HL-60 (cell line): ENCODE results near the gene SLC27A1.

Experiments used
- DNase-seq, 2 experiments: peaks; one replicate each; pipeline ENCODE4 v3.0.0-alpha.2; 2010 to 2020; ENCODE audit warnings: low read depth in 1 of 2, low spot score in 1 of 2
- H3K27ac ChIP-seq: fragments of 250-450 bp; sonication (Bioruptor Pico); replicated peaks from 2 replicates; pipeline ENCODE4 v1.5.1; 2020; ENCODE audit warnings: mild to moderate bottlenecking, moderate library complexity
- H3K27me3 ChIP-seq: fragments of 250-450 bp; sonication (Bioruptor Pico); 2 replicates; pipeline ENCODE4 v1.5.1; 2021; ENCODE audit warnings: mild to moderate bottlenecking, moderate library complexity; ENCODE audit not compliant: insufficient read depth, poor library complexity, severe bottlenecking
- H3K4me3 ChIP-seq: replicated peaks from 2 replicates; pipeline ENCODE4 v1.5.1; 2011; ENCODE audit warnings: mild to moderate bottlenecking, control low read depth, low read length; ENCODE audit not compliant: insufficient read depth
- GABPA ChIP-seq: IDR thresholded peaks from 2 replicates; pipeline ENCODE4 v1.6.1; 2012; ENCODE audit warnings: low read depth
- POLR2AphosphoS5 ChIP-seq: IDR thresholded peaks from 2 replicates; pipeline ENCODE4 v1.6.1; 2012; ENCODE audit warnings: low read depth
- SPI1 ChIP-seq: IDR thresholded peaks from 2 replicates; pipeline ENCODE4 v1.6.1; 2012; ENCODE audit warnings: low read depth, mild to moderate bottlenecking, borderline replicate concordance
- TF ChIP-seq, protein P1 (sequence below): IDR thresholded peaks from 2 replicates; pipeline ENCODE4 v1.6.1; 2012; ENCODE audit warnings: low read depth; ENCODE audit not compliant: insufficient replicate concordance
- TF ChIP-seq, protein P2 (sequence below): IDR thresholded peaks from one replicate; pipeline ENCODE4 v1.5.1; 2011; ENCODE audit warnings: low read length, control low read depth, inconsistent platforms; ENCODE audit not compliant: insufficient read depth

Gene SLC27A1

DNA sequence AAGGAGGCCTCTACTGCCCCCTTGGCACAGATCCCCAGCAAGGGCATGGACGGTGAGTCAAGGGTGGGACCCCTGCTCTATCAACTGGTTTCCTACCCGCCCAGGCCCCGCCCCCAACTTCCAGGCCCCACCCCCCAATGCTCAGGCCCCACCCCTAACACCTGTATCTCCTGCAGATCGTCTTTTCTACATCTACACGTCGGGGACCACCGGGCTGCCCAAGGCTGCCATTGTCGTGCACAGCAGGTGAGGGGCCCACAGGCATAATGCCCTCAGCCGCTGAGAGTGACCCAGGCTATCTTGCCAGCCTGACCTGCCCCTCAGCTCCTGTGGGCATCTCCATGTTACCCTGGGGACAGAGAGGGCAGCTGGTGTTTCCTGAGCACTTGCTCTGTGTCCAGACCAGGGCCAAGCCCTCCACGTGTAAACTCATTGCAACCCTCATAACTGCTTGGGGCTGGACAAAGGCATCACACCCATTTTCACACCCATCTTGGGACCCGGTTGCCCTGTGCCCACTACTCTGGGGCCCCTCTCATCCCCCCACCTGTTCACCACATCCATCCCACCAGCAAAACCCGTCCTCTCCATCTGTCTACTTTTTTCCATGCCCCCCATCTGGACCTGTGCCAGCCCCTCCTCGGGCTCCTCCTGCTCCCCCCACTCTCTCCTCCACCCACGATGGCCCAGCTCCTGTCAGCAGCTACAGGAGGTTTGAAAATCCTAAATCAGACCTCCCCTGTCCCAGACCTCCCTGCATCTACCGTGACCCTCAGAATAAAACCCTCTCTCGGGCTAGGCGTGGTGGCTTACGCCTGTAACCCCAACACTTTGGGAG lies 17.2 kb downstream of the SLC27A1 start:
- Histone ChIP-seq H3K27ac (no peak overlapping the region), H3K27me3 (no peaks in the 10 kb centered on the region), H3K4me3 (no peak overlapping the region)
- TF ChIP-seq, protein P1, sequence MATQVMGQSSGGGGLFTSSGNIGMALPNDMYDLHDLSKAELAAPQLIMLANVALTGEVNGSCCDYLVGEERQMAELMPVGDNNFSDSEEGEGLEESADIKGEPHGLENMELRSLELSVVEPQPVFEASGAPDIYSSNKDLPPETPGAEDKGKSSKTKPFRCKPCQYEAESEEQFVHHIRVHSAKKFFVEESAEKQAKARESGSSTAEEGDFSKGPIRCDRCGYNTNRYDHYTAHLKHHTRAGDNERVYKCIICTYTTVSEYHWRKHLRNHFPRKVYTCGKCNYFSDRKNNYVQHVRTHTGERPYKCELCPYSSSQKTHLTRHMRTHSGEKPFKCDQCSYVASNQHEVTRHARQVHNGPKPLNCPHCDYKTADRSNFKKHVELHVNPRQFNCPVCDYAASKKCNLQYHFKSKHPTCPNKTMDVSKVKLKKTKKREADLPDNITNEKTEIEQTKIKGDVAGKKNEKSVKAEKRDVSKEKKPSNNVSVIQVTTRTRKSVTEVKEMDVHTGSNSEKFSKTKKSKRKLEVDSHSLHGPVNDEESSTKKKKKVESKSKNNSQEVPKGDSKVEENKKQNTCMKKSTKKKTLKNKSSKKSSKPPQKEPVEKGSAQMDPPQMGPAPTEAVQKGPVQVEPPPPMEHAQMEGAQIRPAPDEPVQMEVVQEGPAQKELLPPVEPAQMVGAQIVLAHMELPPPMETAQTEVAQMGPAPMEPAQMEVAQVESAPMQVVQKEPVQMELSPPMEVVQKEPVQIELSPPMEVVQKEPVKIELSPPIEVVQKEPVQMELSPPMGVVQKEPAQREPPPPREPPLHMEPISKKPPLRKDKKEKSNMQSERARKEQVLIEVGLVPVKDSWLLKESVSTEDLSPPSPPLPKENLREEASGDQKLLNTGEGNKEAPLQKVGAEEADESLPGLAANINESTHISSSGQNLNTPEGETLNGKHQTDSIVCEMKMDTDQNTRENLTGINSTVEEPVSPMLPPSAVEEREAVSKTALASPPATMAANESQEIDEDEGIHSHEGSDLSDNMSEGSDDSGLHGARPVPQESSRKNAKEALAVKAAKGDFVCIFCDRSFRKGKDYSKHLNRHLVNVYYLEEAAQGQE = no peak
- TF ChIP-seq SPI1 (no peak), POLR2AphosphoS5 (no peak), GABPA (no peak)
- TF ChIP-seq, protein P2, sequence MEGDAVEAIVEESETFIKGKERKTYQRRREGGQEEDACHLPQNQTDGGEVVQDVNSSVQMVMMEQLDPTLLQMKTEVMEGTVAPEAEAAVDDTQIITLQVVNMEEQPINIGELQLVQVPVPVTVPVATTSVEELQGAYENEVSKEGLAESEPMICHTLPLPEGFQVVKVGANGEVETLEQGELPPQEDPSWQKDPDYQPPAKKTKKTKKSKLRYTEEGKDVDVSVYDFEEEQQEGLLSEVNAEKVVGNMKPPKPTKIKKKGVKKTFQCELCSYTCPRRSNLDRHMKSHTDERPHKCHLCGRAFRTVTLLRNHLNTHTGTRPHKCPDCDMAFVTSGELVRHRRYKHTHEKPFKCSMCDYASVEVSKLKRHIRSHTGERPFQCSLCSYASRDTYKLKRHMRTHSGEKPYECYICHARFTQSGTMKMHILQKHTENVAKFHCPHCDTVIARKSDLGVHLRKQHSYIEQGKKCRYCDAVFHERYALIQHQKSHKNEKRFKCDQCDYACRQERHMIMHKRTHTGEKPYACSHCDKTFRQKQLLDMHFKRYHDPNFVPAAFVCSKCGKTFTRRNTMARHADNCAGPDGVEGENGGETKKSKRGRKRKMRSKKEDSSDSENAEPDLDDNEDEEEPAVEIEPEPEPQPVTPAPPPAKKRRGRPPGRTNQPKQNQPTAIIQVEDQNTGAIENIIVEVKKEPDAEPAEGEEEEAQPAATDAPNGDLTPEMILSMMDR = no peak
- no peak for DNase-seq

DNA sequence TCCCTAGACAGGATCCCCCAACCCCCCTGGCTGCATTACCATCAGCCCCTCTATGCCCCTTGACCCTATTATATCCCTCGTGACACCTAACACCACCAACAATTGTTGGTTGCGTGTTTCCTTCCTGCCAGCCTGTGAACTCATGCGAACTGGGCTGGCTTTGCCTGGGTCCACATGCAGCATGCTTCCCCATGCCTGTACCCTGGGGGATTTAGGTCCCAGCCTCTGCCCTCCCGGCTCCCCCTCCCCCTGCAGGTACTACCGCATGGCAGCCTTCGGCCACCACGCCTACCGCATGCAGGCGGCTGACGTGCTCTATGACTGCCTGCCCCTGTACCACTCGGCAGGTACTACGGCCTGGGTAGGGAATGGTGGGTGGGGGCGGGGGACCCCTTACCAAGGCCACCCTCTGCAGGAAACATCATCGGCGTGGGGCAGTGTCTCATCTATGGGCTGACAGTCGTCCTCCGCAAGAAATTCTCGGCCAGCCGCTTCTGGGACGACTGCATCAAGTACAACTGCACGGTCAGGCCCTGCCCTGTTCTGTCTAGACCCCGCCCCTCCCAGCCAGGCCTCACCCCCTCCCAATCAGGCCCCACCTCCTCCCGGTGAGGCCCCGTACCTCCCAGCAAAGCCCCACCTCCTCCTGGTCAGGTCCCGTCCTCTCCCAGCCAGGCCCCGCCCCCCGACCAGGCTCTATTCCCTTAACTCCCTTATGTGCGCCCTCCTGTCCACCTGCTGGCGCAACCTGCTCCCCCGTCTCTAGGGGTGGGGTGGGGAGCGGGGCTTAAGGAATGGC lies 18.5 kb downstream of the SLC27A1 start:
- Histone ChIP-seq H3K4me3 (no peak overlapping the region), H3K27me3 (no peaks in the 10 kb centered on the region), H3K27ac (no peak overlapping the region)
- DNase-seq = peak in 1 of 2 experiments; percentile 74
- TF ChIP-seq, protein P2 = no peak
- TF ChIP-seq, protein P1 = no peak
- no peak for TF ChIP-seq POLR2AphosphoS5
- TF ChIP-seq SPI1 = no peak
- no peak for TF ChIP-seq GABPA

DNA sequence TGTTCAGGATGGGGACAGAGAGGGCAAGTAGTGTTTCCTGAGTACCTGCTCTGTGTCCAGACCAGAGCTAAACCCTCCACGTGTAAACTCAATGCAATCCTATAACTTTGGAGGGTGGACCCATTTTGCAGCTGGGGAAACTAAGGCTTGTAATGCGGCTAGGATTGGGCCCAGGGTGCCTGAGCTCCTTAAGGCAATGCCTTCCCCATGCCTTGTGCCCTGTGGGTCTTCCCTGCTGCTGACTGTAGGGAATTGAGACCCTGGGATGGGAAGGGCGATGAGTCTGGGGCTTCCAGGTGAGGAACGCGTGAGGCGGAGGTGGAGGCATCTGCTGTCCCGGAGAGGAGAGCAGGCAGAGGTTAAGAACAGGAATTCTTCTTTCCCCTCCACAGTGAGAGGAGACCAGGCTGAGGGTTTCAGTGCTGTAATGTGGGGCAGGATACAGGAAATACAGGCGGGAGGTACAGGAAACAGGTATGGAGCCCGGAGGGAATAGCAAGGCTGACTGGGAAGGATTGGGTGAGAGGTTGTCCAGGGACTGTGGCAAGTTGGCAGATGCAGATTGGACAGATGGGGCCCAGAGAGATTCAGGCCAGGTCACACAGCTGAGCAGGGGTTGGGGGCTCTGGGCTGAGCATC lies 19.2 kb downstream of the SLC27A1 start:
- Histone ChIP-seq H3K4me3 (no peak overlapping the region), H3K27ac (no peak overlapping the region), H3K27me3 (no peaks in the 10 kb centered on the region)
- TF ChIP-seq GABPA (no peak), POLR2AphosphoS5 (no peak), SPI1 (no peak)
- TF ChIP-seq, protein P2 = no peak
- TF ChIP-seq, protein P1 = no peak
- no peak for DNase-seq
